MM.1S (cell line): ENCODE results near the gene KRT6C.

ENCODE experiments used
- CTCF ChIP-seq: fragments of 300-600 bp; sonication (generic); IDR thresholded peaks from 2 replicates; pipeline ENCODE4 v1.5.1; 2016; ENCODE audit warnings: antibody characterized with exemption, low read length, mixed read lengths
- EZH2 ChIP-seq: fragments of 300-600 bp; sonication (generic); optimal IDR thresholded peaks from 2 replicates; pipeline ENCODE3; 2017; ENCODE audit warnings: low read depth, mild to moderate bottlenecking, antibody characterized with exemption, low read length, mixed read lengths

- no peak for TF ChIP-seq CTCF
- no peak for TF ChIP-seq EZH2
Observed at GRCh38 chr12:52474212-52474611, 607 bp upstream of the KRT6C start.
